Endothelial cell of umbilical vein (primary cell): ENCODE data around the gene POFUT2. TPM values are rescaled to one million over a fixed set of nuclear protein-coding genes. Genes with fewer than 3 reads are reported as not detected.

Source experiments
- BruUV-seq: library from RNA; stranded (reverse); fragments of 400-500 nt; replicated peaks from 2 replicates; lab custom pipeline; 2021; lab: Mats Ljungman, UMichigan
- CTCF ChIA-PET: fragments of 300-600, 350-600 bp; sonication (Branson Sonifier 250); formaldehyde crosslinking; loops from one replicate; lab custom pipeline; 2021; ENCODE audit warnings: antibody characterized with exemption, inconsistent platforms; lab: Charles Lee
- POLR2A ChIA-PET: fragments of 300-600, 350-600 bp; sonication (Branson Sonifier 250); formaldehyde crosslinking; loops from one replicate; lab custom pipeline; 2021; ENCODE audit warnings: antibody characterized with exemption, inconsistent platforms; lab: Charles Lee
- DNase-seq: peaks from one replicate; pipeline ENCODE4 v3.0.0-alpha.2; 2011; ENCODE audit warnings: low read depth, low spot score
- FAIRE-seq: peaks from 2 replicates; lab custom pipeline; 2011; peaks lifted over from hg19 to GRCh38; lab: Jason Lieb, UNC
- H2AFZ ChIP-seq: 2 replicates; pipeline ENCODE4 v1.6.0; 2012; ENCODE audit warnings: low read depth, low read length, control low read depth, inconsistent platforms
- H3K27ac ChIP-seq: 2 replicates; pipeline ENCODE4 v1.5.1; 2011; ENCODE audit warnings: low read depth, mild to moderate bottlenecking, control low read depth, low read length, moderate library complexity; ENCODE audit not compliant: insufficient read depth
- H3K27me3 ChIP-seq, 2 experiments: 2 replicates each; pipeline versions ENCODE4 v1.6.0 to v1.6.1; 2011; ENCODE audit warnings: low read length in 2 of 2, mixed read lengths in 1 of 2; ENCODE audit not compliant: control insufficient read depth in 2 of 2, insufficient read depth in 2 of 2
- H3K36me3 ChIP-seq, 2 experiments: 2 replicates in 1 of 2; 3 replicates in 1 of 2; pipeline ENCODE4 v1.5.1; 2011; ENCODE audit warnings: low read length in 2 of 2, mild to moderate bottlenecking in 1 of 2, moderate library complexity in 1 of 2; ENCODE audit not compliant: control insufficient read depth in 2 of 2, insufficient read depth in 2 of 2; ENCODE audit errors: extremely low read depth in 1 of 2
- H3K4me1 ChIP-seq: 3 replicates; pipeline ENCODE4 v1.5.1; 2011; ENCODE audit warnings: mild to moderate bottlenecking, low read length; ENCODE audit not compliant: control insufficient read depth, insufficient read depth; ENCODE audit errors: extremely low read depth
- H3K4me2 ChIP-seq: 2 replicates; pipeline ENCODE4 v1.6.1; 2011; ENCODE audit warnings: low read length, control low read depth, mixed read lengths; ENCODE audit not compliant: insufficient read depth
- H3K4me3 ChIP-seq, 3 experiments: fragments of 200-600 bp in 1 of 3; sonication (generic), shearing (Covaris generic) in 1 of 3; replicated peaks in 1 of 3; 2 replicates each; pipeline ENCODE4 v1.5.1; 2011 to 2016; ENCODE audit warnings: control low read depth in 3 of 3, low read length in 3 of 3, mild to moderate bottlenecking in 2 of 3, inconsistent platforms in 1 of 3, low read depth in 1 of 3, moderate library complexity in 1 of 3; ENCODE audit not compliant: insufficient read depth in 1 of 3
- H3K79me2 ChIP-seq: 2 replicates; pipeline ENCODE4 v1.6.0; 2012; ENCODE audit warnings: low read length, inconsistent platforms; ENCODE audit not compliant: control insufficient read depth, insufficient read depth
- H3K9ac ChIP-seq: replicated peaks from 2 replicates; pipeline ENCODE3; 2011; ENCODE audit warnings: low read length, control low read depth; ENCODE audit not compliant: insufficient read depth; ENCODE audit errors: extremely low read depth
- H3K9me1 ChIP-seq: replicated peaks from 3 replicates; pipeline ENCODE4 v1.6.0; 2011; ENCODE audit warnings: mild to moderate bottlenecking, low read length; ENCODE audit not compliant: control insufficient read depth, insufficient read depth; ENCODE audit errors: extremely low read depth
- H3K9me3 ChIP-seq: replicated peaks from 2 replicates; pipeline ENCODE4 v1.5.1; 2012; ENCODE audit warnings: low read length, inconsistent platforms; ENCODE audit not compliant: control insufficient read depth, insufficient read depth
- H4K20me1 ChIP-seq: replicated peaks from 2 replicates; pipeline ENCODE3; 2011; ENCODE audit warnings: mild to moderate bottlenecking, low read length; ENCODE audit not compliant: control insufficient read depth, insufficient read depth; ENCODE audit errors: extremely low read depth
- EZH2 ChIP-seq: IDR thresholded peaks from 2 replicates; pipeline ENCODE4 v1.6.1; 2012; ENCODE audit warnings: borderline replicate concordance, low read depth, mild to moderate bottlenecking, moderate library complexity, low read length, inconsistent platforms; ENCODE audit not compliant: severe bottlenecking
- FOS ChIP-seq: IDR thresholded peaks from 2 replicates; pipeline ENCODE4 v1.6.1; 2011; ENCODE audit warnings: mild to moderate bottlenecking, low read length, moderate library complexity, borderline replicate concordance; ENCODE audit not compliant: insufficient read depth
- GATA2 ChIP-seq: IDR thresholded peaks from 2 replicates; pipeline ENCODE4 v1.7.0; 2011; ENCODE audit warnings: low read depth, mild to moderate bottlenecking, moderate library complexity, mixed read lengths, low read length; ENCODE audit not compliant: insufficient read length, insufficient read depth
- JUN ChIP-seq: IDR thresholded peaks from 2 replicates; pipeline ENCODE4 v1.6.1; 2011; ENCODE audit warnings: borderline replicate concordance, low read depth; ENCODE audit not compliant: insufficient read length, insufficient read depth
- MYC ChIP-seq: IDR thresholded peaks from one replicate; pipeline ENCODE4 v1.6.1; 2011; ENCODE audit warnings: mild to moderate bottlenecking, low read depth, low read length
- POLR2A ChIP-seq: IDR thresholded peaks from 2 replicates; pipeline ENCODE4 v1.6.1; 2012; ENCODE audit warnings: low read depth, mild to moderate bottlenecking, control low read depth, low read length
- POLR2AphosphoS5 ChIP-seq: IDR thresholded peaks from 2 replicates; pipeline ENCODE4 v1.6.1; 2012; ENCODE audit warnings: low read depth, mild to moderate bottlenecking, control low read depth, low read length, moderate library complexity; ENCODE audit not compliant: insufficient read depth
- dilution Hi-C: fragments of 300-500 bp; cut with MboI; formaldehyde crosslinking; loops from one replicate; pipeline ENCODE4 v1.15.0; 2019; ENCODE audit warnings: low sequenced_read_pairs; ENCODE audit not compliant: extremely low pct_ligation_motif_present
- intact Hi-C: fragments of 100-400 bp; cut with micrococcal nuclease; formaldehyde crosslinking; loops from one replicate; pipeline ENCODE4 v1.10.0; 2022
- polyA plus RNA-seq, 4 experiments: library from polyadenylated mRNA; depleted of rRNA in 3 of 4; stranded (reverse) in 3 of 4; unstranded in 1 of 4; fragments of >200 nt; gene quantifications; 2 replicates each; pipeline versions ENCODE4 v1.2.1 to v1.2.3, GENCODE V29; 2011 to 2012; ENCODE audit warnings: missing spikeins in 1 of 4
- total RNA-seq: library from RNA; stranded (reverse); gene quantifications from 2 replicates; pipeline ENCODE4 v1.2.3, GENCODE V29; 2021
- TF ChIP-seq, protein P1 (sequence below), 2 donors: IDR thresholded peaks; 1 replicate in 1 of 2; 2 replicates in 1 of 2; pipeline ENCODE4 v1.5.1; 2011; ENCODE audit warnings: low read length in 2 of 2, mild to moderate bottlenecking in 2 of 2, moderate library complexity in 2 of 2, control low read depth in 1 of 2, inconsistent platforms in 1 of 2, low read depth in 1 of 2; ENCODE audit not compliant: insufficient read depth in 1 of 2; ENCODE audit errors: extremely low read depth in 1 of 2
- TF ChIP-seq, protein P2 (sequence below): IDR thresholded peaks from 2 replicates; pipeline ENCODE4 v1.6.1; 2011; ENCODE audit not compliant: insufficient read depth, insufficient read length

POFUT2 gene
- total and polyA plus RNA-seq, 2 donors (not counting 3 experiments of a cell fraction or from before 2014, with no cell fraction given): 30.7 to 47.5 TPM

DNA sequence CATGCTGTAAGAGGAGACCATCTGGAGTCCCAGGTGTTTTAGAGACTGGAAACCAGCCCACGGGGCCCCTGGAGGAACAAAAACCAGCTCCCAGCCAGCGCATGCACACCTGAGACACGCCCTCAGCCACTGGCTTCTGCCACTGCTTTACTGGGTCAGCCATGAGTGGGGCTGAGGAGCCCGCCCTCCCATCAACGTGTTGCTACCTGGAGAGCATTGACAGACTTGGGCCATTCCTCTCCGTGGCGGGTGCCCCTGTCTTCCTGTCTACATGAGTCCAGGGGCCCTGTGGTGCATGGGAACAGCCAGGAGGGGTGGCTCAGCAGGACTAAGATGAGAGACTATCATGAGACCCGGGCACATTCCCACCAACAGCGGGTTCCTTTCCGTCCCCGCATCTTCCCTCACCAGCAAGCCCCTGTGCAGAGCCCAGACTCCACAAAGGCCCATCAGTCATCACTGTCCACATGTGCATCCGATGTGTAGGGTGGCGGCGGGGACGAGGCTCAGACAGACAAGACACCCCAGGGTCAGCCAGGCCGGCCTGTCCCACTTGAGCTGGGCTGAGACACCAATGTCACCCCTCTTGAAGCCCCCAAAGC is 45.4 kb upstream of the POFUT2 start:
- H3K27me3 ChIP-seq: no peaks in the 10 kb centered on the region
- FAIRE-seq: no peak
- ChIA-PET CTCF (interaction anchor here (1.0 kb wide), 1 partner anchor 14 kb away, joined by 4 read pairs; no protein-coding TSS in a partner anchor), POLR2A (no interaction called here)
- H4K20me1 ChIP-seq: no peaks in the 10 kb centered on the region
- H3K4me3 ChIP-seq: no peak overlapping the region
- no peak overlapping the region for H3K9ac ChIP-seq
- no peak overlapping the region for H3K27ac ChIP-seq
- no peaks in the 10 kb centered on the region for H3K79me2 ChIP-seq
- no peaks in the 10 kb centered on the region for H3K9me3 ChIP-seq
- intact Hi-C loops (no loop called here), dilution Hi-C loops (no loop called here)
- H3K36me3 ChIP-seq: no peaks in the 10 kb centered on the region
- DNase-seq: no peak
- BruUV-seq: no TSS peak
- no peak overlapping the region for H3K4me2 ChIP-seq
- no peaks in the 10 kb centered on the region for H3K9me1 ChIP-seq
- TF ChIP-seq GATA2: no peak
- no peak for TF ChIP-seq FOS
- TF ChIP-seq POLR2A: no peak
- TF ChIP-seq, protein P1, sequence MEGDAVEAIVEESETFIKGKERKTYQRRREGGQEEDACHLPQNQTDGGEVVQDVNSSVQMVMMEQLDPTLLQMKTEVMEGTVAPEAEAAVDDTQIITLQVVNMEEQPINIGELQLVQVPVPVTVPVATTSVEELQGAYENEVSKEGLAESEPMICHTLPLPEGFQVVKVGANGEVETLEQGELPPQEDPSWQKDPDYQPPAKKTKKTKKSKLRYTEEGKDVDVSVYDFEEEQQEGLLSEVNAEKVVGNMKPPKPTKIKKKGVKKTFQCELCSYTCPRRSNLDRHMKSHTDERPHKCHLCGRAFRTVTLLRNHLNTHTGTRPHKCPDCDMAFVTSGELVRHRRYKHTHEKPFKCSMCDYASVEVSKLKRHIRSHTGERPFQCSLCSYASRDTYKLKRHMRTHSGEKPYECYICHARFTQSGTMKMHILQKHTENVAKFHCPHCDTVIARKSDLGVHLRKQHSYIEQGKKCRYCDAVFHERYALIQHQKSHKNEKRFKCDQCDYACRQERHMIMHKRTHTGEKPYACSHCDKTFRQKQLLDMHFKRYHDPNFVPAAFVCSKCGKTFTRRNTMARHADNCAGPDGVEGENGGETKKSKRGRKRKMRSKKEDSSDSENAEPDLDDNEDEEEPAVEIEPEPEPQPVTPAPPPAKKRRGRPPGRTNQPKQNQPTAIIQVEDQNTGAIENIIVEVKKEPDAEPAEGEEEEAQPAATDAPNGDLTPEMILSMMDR (IDR thresholded peaks at IDR 0.05; ENCODE audit: extremely low read depth in 1 of 2, insufficient read depth in 1 of 2, low read depth in 1 of 2, low read length in 2 of 2): no peak
- TF ChIP-seq JUN: no peak
- TF ChIP-seq EZH2: no peak
- TF ChIP-seq MYC: no peak
- TF ChIP-seq, protein P2, sequence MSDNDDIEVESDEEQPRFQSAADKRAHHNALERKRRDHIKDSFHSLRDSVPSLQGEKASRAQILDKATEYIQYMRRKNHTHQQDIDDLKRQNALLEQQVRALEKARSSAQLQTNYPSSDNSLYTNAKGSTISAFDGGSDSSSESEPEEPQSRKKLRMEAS: no peak
- no peak for TF ChIP-seq POLR2AphosphoS5
- H2AFZ ChIP-seq: no peak overlapping the region
- no peaks in the 10 kb centered on the region for H3K4me1 ChIP-seq
